ENCODE measurements around the gene KDM7A. TPM values are rescaled to one million over a fixed set of nuclear protein-coding genes. Genes with fewer than 3 reads are reported as not detected.

KDM7A gene
- total and polyA plus RNA-seq, 2 experiments from 2014 or later = 0.75 to 7.0 TPM

- H3K27ac ChIP-seq = no peak overlapping the region
- H3K27me3 ChIP-seq = no peaks in the 10 kb centered on the region
- H4K20me1 ChIP-seq (ENCODE audit: insufficient read depth, poor library complexity, severe bottlenecking) = no peaks in the 10 kb centered on the region
- H3K4me2 ChIP-seq = no peak overlapping the region
- TF ChIP-seq CTCF (IDR thresholded peaks at IDR 0.05; ENCODE audit: poor library complexity) (no peak), EZH2phosphoT487 (IDR thresholded peaks at IDR 0.05; ENCODE audit: low read depth, severe bottlenecking, unreplicated experiment) (no peak), EZH2 (IDR thresholded peaks at IDR 0.05; ENCODE audit: borderline replicate concordance) (no peak)
- no peaks in the 10 kb centered on the region for H3K36me3 ChIP-seq (replicated peaks; ENCODE audit: insufficient read depth, low read depth)
- no peak overlapping the region for H3K4me3 ChIP-seq
- WGBS (ENCODE audit: low lambda C conversion rate, missing lambda C conversion rate) = 91% methylated on average over 2 of the region's 2 CpGs
- peaks cover 15% of the 10 kb centered on the region for H3K79me2 ChIP-seq
- no peak overlapping the region for H2AFZ ChIP-seq
- no peaks in the 10 kb centered on the region for H3K9me3 ChIP-seq (ENCODE audit: low read depth)
- H3K4me1 ChIP-seq (ENCODE audit: insufficient read depth) = no peaks in the 10 kb centered on the region
- no peaks in the 10 kb centered on the region for H3K9me2 ChIP-seq (replicated peaks; ENCODE audit: insufficient read depth)
- DNase-seq (ENCODE audit: low spot score) = no peak
Observed at GRCh38 chr7:140137078-140137477, 39.7 kb downstream of the KDM7A start.

GRCh38 chr7:140136073-140136472, 40.7 kb downstream of the KDM7A start:
- no peaks in the 10 kb centered on the region for H3K36me3 ChIP-seq (replicated peaks; ENCODE audit: insufficient read depth, low read depth)
- no peak overlapping the region for H3K4me2 ChIP-seq
- no peaks in the 10 kb centered on the region for H3K9me2 ChIP-seq (replicated peaks; ENCODE audit: insufficient read depth)
- no peaks in the 10 kb centered on the region for H3K9me3 ChIP-seq (ENCODE audit: low read depth)
- H3K27me3 ChIP-seq = no peaks in the 10 kb centered on the region
- no peak overlapping the region for H2AFZ ChIP-seq
- no peak overlapping the region for H3K4me3 ChIP-seq
- no peaks in the 10 kb centered on the region for H3K4me1 ChIP-seq (ENCODE audit: insufficient read depth)
- no peak for TF ChIP-seq EZH2 (IDR thresholded peaks at IDR 0.05; ENCODE audit: borderline replicate concordance)
- no peak for TF ChIP-seq EZH2phosphoT487 (IDR thresholded peaks at IDR 0.05; ENCODE audit: low read depth, severe bottlenecking, unreplicated experiment)
- no peak for TF ChIP-seq CTCF (IDR thresholded peaks at IDR 0.05; ENCODE audit: poor library complexity)
- no peak overlapping the region for H3K27ac ChIP-seq
- H3K79me2 ChIP-seq = peaks cover 10% of the 10 kb centered on the region
- no peaks in the 10 kb centered on the region for H4K20me1 ChIP-seq (ENCODE audit: insufficient read depth, poor library complexity, severe bottlenecking)
- DNase-seq (ENCODE audit: low spot score) = no peak

- H3K4me2 ChIP-seq = no peak overlapping the region
- no peak overlapping the region for H3K27ac ChIP-seq
- TF ChIP-seq CTCF (IDR thresholded peaks at IDR 0.05; ENCODE audit: poor library complexity) (no peak), EZH2 (IDR thresholded peaks at IDR 0.05; ENCODE audit: borderline replicate concordance) (no peak), EZH2phosphoT487 (IDR thresholded peaks at IDR 0.05; ENCODE audit: low read depth, severe bottlenecking, unreplicated experiment) (no peak)
- no peaks in the 10 kb centered on the region for H3K9me3 ChIP-seq (ENCODE audit: low read depth)
- no peak overlapping the region for H3K4me3 ChIP-seq
- H3K9me2 ChIP-seq (replicated peaks; ENCODE audit: insufficient read depth) = no peaks in the 10 kb centered on the region
- no peaks in the 10 kb centered on the region for H3K4me1 ChIP-seq (ENCODE audit: insufficient read depth)
- no peaks in the 10 kb centered on the region for H4K20me1 ChIP-seq (ENCODE audit: insufficient read depth, poor library complexity, severe bottlenecking)
- 93% methylated on average over 2 of the region's 2 CpGs for WGBS (ENCODE audit: low lambda C conversion rate, missing lambda C conversion rate)
- H2AFZ ChIP-seq = no peak overlapping the region
- no peak for DNase-seq (ENCODE audit: low spot score)
- H3K36me3 ChIP-seq (replicated peaks; ENCODE audit: insufficient read depth, low read depth) = no peaks in the 10 kb centered on the region
- H3K27me3 ChIP-seq = no peaks in the 10 kb centered on the region
- no peaks in the 10 kb centered on the region for H3K79me2 ChIP-seq
Observed at GRCh38 chr7:140134039-140134438, 42.7 kb downstream of the KDM7A start.

Data from hepatocyte (in vitro differentiated cells).